HG02678 (cell line): ENCODE measurements around the gene AWAT2.
"Not testable (repeated sequence)": the region's sequence is repeated elsewhere in the genome, so short reads cannot be mapped to it uniquely, and the experiment has no call there.

Source experiments
- ATAC-seq: cut with Tn5 transposase; IDR thresholded peaks from one replicate; pipeline ENCODE4 v1.9.1; 2021; ENCODE audit warnings: mild to moderate bottlenecking, moderate library complexity; ENCODE audit not compliant: unreplicated experiment

AWAT2 gene

GRCh38 chrX:70001708-70002341 lies 47.9 kb downstream of the AWAT2 start:
- ATAC-seq = no peak

- ATAC-seq = no peak
Observed at GRCh38 chrX:70001269-70001668, 48.5 kb downstream of the AWAT2 start.

- ATAC-seq = not testable (repeated sequence)
Observed at GRCh38 chrX:69998299-69998698, 51.4 kb downstream of the AWAT2 start.

- no peak for ATAC-seq
Observed at GRCh38 chrX:69996113-69996468, 53.6 kb downstream of the AWAT2 start.

- no peak for ATAC-seq
Observed at GRCh38 chrX:69995362-69996112, 54.2 kb downstream of the AWAT2 start.

GRCh38 chrX:69993494-69993893 lies 56.2 kb downstream of the AWAT2 start:
- ATAC-seq = no peak

- ATAC-seq = no peak
Observed at GRCh38 chrX:69991685-69992084, 58.1 kb downstream of the AWAT2 start.
